Neutrophil (primary cell): ENCODE data around the gene TRA2A.
A peak's percentile ranks its signal among the peaks of the same experiment; 100 is the strongest.

Source experiments
- H3K27ac ChIP-seq: fragments of 200-600 bp; sonication (generic); 2 replicates; pipeline ENCODE4 v1.5.1; 2016; ENCODE audit warnings: mild to moderate bottlenecking, moderate library complexity
- H3K27me3 ChIP-seq: fragments of 200-600 bp; sonication (generic); 2 replicates; pipeline ENCODE4 v1.6.0; 2016; ENCODE audit warnings: mild to moderate bottlenecking
- H3K36me3 ChIP-seq: fragments of 200-600 bp; sonication (generic); 2 replicates; pipeline ENCODE4 v1.5.1; 2017
- H3K4me1 ChIP-seq, 2 experiments: fragments of 200-600 bp in 1 of 2; sonication (generic) in 1 of 2; 1 replicate in 1 of 2; 2 replicates in 1 of 2; pipeline versions ENCODE4 v1.5.1 to v1.6.1; 2013 to 2016; ENCODE audit warnings: low read depth in 1 of 2, low read length in 1 of 2, mild to moderate bottlenecking in 1 of 2, moderate library complexity in 1 of 2; ENCODE audit not compliant: control insufficient read depth in 1 of 2, insufficient read depth in 1 of 2
- H3K4me3 ChIP-seq, 2 experiments: fragments of 200-600 bp in 1 of 2; sonication (generic) in 1 of 2; 1 replicate in 1 of 2; 2 replicates in 1 of 2; pipeline ENCODE4 v1.5.1; 2013 to 2016; ENCODE audit warnings: low read depth in 1 of 2, low read length in 1 of 2, mild to moderate bottlenecking in 1 of 2, moderate library complexity in 1 of 2
- H3K9me3 ChIP-seq: fragments of 200-600 bp; sonication (generic); 2 replicates; pipeline ENCODE4 v1.5.1; 2016
- CTCF ChIP-seq: fragments of 200-600 bp; sonication (generic); IDR thresholded peaks from 2 replicates; pipeline ENCODE4 v1.5.1; 2016; ENCODE audit warnings: antibody characterized with exemption

Gene TRA2A

GRCh38 chr7:23471106-23471859 lies 60.5 kb downstream of the TRA2A start:
- peaks cover 100% of the 10 kb centered on the region for H3K27me3 ChIP-seq
- peaks cover 60 to 64% of the 10 kb centered on the region in 2 experiments for H3K4me1 ChIP-seq
- H3K27ac ChIP-seq, result no peak overlapping the region
- H3K36me3 ChIP-seq, result no peaks in the 10 kb centered on the region
- H3K9me3 ChIP-seq, result no peaks in the 10 kb centered on the region
- no peak for TF ChIP-seq CTCF
- peak overlapping the region; percentile 61 to 95 for H3K4me3 ChIP-seq

- peaks cover 60 to 63% of the 10 kb centered on the region in 2 experiments for H3K4me1 ChIP-seq
Measured at GRCh38 chr7:23470330-23471105, 61.3 kb downstream of the TRA2A start, which contains the start of gene IGF2BP3. TSS of gene IGF2BP3 (minus strand) at chr7:23470491. CDS start at chr7:23470110, 381 bp downstream.

GRCh38 chr7:23469961-23470250 lies 61.9 kb downstream of the TRA2A start:
- Histone ChIP-seq H3K4me3 (peak overlapping the region; percentile 61 to 95), H3K9me3 (no peaks in the 10 kb centered on the region), H3K27ac (no peak overlapping the region), H3K4me1 (peaks cover 57 to 60% of the 10 kb centered on the region in 2 experiments), H3K27me3 (peaks cover 100% of the 10 kb centered on the region), H3K36me3 (no peaks in the 10 kb centered on the region)
- no peak for TF ChIP-seq CTCF

More at GRCh38 chr7:23470330-23471105, 61.3 kb downstream of the TRA2A start, which contains the start of gene IGF2BP3:
- Histone ChIP-seq H3K27me3 (peaks cover 100% of the 10 kb centered on the region), H3K27ac (no peak within 1 kb of the TSS), H3K9me3 (no peaks in the 10 kb centered on the region), H3K36me3 (no peaks in the 10 kb centered on the region), H3K4me3 (peak within 1 kb of the TSS; percentile 61 to 95)
- no peak for TF ChIP-seq CTCF

- peaks cover 100% of the 10 kb centered on the region for H3K27me3 ChIP-seq
- H3K4me3 ChIP-seq, result peak overlapping the region; percentile 61 to 95
- no peaks in the 10 kb centered on the region for H3K9me3 ChIP-seq
- H3K36me3 ChIP-seq, result no peaks in the 10 kb centered on the region
- TF ChIP-seq CTCF, result no peak
- H3K27ac ChIP-seq, result no peak overlapping the region
- H3K4me1 ChIP-seq, result peaks cover 51 to 58% of the 10 kb centered on the region in 2 experiments
Measured at GRCh38 chr7:23469150-23469960, 62.4 kb downstream of the TRA2A start.

- Histone ChIP-seq H3K27me3 (peaks cover 100% of the 10 kb centered on the region), H3K36me3 (no peaks in the 10 kb centered on the region), H3K9me3 (no peaks in the 10 kb centered on the region), H3K27ac (no peak overlapping the region), H3K4me1 (peaks cover 44 to 56% of the 10 kb centered on the region in 2 experiments), H3K4me3 (peak overlapping the region; percentile 61 to 95)
- no peak for TF ChIP-seq CTCF
Measured at GRCh38 chr7:23468526-23469149, 63.1 kb downstream of the TRA2A start.
